Kidney epithelial cell (primary cell): ENCODE results near the gene DLG5. TPM values are rescaled to one million over a fixed set of nuclear protein-coding genes. Genes with fewer than 3 reads are reported as not detected.
A peak's percentile ranks its signal among the peaks of the same experiment; 100 is the strongest.

Experiments
- DNase-seq: peaks from one replicate; pipeline ENCODE4 v3.0.0-alpha.2; 2010; ENCODE audit warnings: low read depth
- H3K27me3 ChIP-seq: 2 replicates; pipeline ENCODE4 v1.6.0; 2011; ENCODE audit warnings: low read length; ENCODE audit not compliant: control insufficient read depth, insufficient read depth
- H3K36me3 ChIP-seq: 2 replicates; pipeline ENCODE4 v1.5.1; 2011; ENCODE audit warnings: low read length; ENCODE audit not compliant: control insufficient read depth, insufficient read depth
- H3K4me3 ChIP-seq: 2 replicates; pipeline ENCODE4 v1.5.1; 2011; ENCODE audit warnings: low read depth, mild to moderate bottlenecking, control low read depth, low read length
- total RNA-seq: library from RNA; depleted of rRNA; stranded (reverse); fragments of >200 nt; gene quantifications from 2 replicates; pipeline ENCODE4 v1.2.3, GENCODE V29; 2015
- TF ChIP-seq, protein P1 (sequence below): IDR thresholded peaks from 2 replicates; pipeline ENCODE4 v1.5.1; 2011; ENCODE audit warnings: mild to moderate bottlenecking, moderate library complexity, low read length, control low read depth, inconsistent platforms; ENCODE audit not compliant: insufficient read depth, poor library complexity, severe bottlenecking

The DLG5 gene
- total RNA-seq, 1 donor from 2014 or later, result 35.9 TPM

DNA sequence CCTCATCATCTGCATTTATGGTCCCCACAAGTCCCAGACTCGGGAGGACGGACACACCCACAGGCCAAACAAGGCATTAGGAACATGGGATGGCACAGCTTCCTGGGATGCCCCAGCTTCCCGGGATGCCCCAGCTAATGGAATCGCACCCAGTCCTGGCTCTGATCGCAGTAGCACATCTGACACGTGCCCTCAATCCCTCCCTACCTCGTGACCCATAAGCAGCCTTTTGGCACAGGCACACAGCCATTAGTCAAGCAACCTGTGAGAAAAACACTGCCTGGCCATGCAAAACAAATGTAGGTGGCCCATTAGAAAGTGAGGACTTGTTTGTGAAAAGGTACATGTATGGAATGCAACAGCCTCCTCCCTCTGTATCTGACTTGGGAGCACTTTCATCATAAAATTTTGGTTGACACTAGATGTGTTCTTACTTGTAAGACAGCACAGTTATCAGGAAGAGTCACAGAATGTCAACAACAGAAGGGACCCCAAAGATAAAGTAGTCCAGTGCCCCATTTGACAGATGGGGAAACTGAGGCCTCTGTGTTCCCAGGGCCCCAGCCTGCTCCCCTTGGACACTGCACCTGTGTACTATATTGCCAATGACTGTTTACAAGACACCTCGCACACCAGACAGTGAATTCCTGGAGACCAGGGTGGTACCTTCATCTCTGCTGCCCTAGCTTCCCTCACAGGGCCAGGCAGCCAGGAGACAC, 34.4 kb downstream of the DLG5 start:
- no peaks in the 10 kb centered on the region for H3K27me3 ChIP-seq

DNA sequence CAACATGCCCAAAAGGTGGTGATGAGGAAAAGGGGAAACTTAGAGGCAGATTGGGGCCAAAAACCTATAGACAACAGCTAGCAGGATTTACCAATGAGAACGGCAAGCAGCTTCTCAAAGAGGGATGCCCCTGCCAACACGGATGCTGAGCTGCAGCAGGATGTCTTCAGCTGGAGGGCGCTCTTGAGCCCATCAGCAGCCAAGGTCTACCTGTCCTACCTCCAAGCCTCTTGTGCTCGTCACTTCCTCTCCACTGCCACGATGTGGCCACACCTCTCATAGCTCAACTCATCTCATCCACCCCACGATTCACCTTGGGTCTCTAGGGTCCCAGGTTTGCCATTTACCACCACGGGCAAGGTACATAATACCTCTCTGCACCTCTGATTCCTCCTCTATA, 36.5 kb downstream of the DLG5 start:
- Histone ChIP-seq H3K36me3 (no peaks in the 10 kb centered on the region), H3K4me3 (no peak overlapping the region), H3K27me3 (no peaks in the 10 kb centered on the region)
- no peak for DNase-seq
- TF ChIP-seq, protein P1, sequence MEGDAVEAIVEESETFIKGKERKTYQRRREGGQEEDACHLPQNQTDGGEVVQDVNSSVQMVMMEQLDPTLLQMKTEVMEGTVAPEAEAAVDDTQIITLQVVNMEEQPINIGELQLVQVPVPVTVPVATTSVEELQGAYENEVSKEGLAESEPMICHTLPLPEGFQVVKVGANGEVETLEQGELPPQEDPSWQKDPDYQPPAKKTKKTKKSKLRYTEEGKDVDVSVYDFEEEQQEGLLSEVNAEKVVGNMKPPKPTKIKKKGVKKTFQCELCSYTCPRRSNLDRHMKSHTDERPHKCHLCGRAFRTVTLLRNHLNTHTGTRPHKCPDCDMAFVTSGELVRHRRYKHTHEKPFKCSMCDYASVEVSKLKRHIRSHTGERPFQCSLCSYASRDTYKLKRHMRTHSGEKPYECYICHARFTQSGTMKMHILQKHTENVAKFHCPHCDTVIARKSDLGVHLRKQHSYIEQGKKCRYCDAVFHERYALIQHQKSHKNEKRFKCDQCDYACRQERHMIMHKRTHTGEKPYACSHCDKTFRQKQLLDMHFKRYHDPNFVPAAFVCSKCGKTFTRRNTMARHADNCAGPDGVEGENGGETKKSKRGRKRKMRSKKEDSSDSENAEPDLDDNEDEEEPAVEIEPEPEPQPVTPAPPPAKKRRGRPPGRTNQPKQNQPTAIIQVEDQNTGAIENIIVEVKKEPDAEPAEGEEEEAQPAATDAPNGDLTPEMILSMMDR, result peak; percentile 14

More for the DNA sequence above, 34.4 kb downstream of the DLG5 start:
- no peak overlapping the region for H3K4me3 ChIP-seq
- H3K36me3 ChIP-seq, result no peaks in the 10 kb centered on the region
- TF ChIP-seq, protein P1, result no peak
- no peak for DNase-seq

DNA sequence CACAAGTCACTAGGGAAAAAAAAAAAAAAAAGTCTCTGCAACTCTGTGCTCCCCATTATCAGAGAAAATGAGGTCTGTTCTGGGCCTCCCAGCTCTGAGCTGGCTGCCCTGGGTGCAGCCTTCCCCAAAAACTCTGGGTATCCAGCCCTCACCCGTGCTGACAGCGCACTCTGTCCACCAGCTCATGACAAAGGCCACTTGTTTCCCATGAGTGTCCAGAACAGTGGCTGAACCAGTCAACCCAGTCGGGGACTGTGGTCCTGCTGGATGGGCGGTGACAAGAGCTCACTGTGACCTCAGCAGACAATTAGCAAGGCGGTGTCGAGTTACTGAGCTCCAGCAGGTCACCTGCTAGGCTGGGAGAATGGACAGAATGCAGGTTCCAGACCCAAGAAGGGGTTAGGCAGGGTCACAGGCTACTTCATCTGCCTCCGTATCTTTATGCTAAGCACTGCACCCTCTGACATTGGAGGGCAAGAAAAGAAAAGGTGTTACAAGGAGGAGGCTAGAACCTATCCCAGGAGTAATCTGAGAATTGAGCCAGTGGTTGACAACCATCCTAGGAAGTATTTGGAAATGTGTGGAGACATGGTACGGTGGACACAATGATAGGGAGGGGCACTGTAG, 37.2 kb downstream of the DLG5 start:
- peak; percentile 37 for DNase-seq

DNA sequence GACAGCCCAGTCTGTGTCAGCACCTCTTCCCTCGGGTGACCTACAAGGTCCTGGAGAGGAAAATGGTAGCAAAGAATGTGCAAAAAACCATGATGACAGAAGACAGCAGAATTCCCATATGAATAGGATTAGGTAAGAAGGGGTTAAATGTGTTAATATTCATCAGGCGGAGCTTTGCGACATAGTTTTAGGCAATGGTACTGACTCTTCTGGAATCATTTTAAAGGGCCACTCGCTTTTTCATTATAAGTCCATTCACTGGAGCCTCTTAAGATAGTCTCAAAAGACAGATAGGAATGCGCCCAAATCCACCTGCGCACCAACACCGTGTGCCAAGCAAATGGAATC, 38.2 kb downstream of the DLG5 start:
- DNase-seq, result no peak
- Histone ChIP-seq H3K36me3 (no peaks in the 10 kb centered on the region), H3K27me3 (no peaks in the 10 kb centered on the region), H3K4me3 (no peak overlapping the region)
- TF ChIP-seq, protein P1, result no peak

More for the DNA sequence above, 37.2 kb downstream of the DLG5 start:
- TF ChIP-seq, protein P1, result no peak
- Histone ChIP-seq H3K4me3 (no peak overlapping the region), H3K36me3 (no peaks in the 10 kb centered on the region), H3K27me3 (no peaks in the 10 kb centered on the region)

DNA sequence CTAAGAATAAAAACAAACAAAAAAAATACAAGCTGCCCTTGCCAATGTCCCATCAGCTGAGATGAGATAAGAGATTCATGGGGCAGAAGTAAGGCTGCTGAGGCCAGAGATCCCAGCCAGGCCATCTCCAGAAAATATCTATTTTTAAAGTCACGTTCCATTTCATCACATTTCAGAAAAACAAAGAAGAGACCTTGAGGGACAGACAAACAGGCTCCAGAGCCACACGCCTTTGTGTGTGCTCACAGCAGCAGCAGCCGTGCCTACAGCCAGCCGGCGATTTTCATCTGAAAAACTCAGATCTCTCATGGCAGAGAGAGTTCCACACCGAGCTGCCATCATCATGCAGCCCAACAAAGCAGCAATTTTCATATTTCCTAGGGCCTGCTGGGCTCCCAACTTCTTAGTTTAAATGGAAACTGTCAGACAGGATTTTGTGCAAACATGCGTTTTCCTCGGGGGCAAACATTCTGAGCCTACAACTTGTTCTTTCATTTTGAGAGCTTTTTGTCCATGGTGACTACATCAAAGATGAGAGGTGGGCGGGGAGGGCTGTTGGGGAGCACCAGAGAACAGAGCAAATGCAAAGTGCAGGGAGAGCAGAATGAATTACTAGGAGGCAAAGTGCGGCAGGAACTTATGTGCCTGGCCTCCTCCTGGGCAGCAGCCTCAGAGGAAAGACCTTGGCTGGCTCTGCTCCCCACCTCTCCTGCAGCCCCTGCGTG, 38.8 kb downstream of the DLG5 start:
- no peaks in the 10 kb centered on the region for H3K27me3 ChIP-seq
- DNase-seq, result no peak
- H3K36me3 ChIP-seq, result no peaks in the 10 kb centered on the region
- TF ChIP-seq, protein P1, result no peak
- H3K4me3 ChIP-seq, result no peak overlapping the region
